GM10266 (cell line): ENCODE measurements around the gene PSMD3.
"Not testable (repeated sequence)": the region's sequence is repeated elsewhere in the genome, so short reads cannot be mapped to it uniquely, and the experiment has no call there.

ENCODE experiments used
- DNase-seq: peaks from one replicate; pipeline ENCODE4 v3.0.0; 2012; ENCODE audit errors: extremely low spot score
- TF ChIP-seq, protein P1 (sequence below): IDR thresholded peaks from 2 replicates; pipeline ENCODE4 v1.5.1; 2012; ENCODE audit warnings: mild to moderate bottlenecking, low read depth; ENCODE audit not compliant: control insufficient read depth, insufficient read depth; ENCODE audit errors: missing control alignments

PSMD3 gene

GRCh38 chr17:39997543-39997942 lies 16.9 kb downstream of the PSMD3 start:
- no peak for DNase-seq

DNA sequence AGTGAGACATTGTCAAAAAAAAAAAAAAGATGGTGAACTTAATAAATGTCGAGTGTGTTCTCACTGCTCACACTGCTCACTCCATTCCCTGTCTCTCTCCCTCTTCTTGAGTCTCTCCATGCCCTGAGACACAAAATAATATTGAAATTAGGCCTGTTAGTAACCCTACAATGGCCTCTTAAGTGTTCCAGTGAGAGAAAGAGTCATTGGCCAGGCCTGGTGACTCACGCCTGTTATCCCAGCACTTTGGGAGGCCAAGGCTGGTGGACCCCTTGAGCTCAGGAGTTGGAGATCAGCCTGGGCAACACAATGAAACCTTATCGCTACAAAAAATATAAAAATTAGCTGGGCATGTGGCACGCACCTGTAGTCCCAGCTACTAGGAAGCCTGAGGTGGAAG lies 18.5 kb downstream of the PSMD3 start:
- TF ChIP-seq, protein P1, sequence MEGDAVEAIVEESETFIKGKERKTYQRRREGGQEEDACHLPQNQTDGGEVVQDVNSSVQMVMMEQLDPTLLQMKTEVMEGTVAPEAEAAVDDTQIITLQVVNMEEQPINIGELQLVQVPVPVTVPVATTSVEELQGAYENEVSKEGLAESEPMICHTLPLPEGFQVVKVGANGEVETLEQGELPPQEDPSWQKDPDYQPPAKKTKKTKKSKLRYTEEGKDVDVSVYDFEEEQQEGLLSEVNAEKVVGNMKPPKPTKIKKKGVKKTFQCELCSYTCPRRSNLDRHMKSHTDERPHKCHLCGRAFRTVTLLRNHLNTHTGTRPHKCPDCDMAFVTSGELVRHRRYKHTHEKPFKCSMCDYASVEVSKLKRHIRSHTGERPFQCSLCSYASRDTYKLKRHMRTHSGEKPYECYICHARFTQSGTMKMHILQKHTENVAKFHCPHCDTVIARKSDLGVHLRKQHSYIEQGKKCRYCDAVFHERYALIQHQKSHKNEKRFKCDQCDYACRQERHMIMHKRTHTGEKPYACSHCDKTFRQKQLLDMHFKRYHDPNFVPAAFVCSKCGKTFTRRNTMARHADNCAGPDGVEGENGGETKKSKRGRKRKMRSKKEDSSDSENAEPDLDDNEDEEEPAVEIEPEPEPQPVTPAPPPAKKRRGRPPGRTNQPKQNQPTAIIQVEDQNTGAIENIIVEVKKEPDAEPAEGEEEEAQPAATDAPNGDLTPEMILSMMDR, result no peak
- DNase-seq, result no peak

More at GRCh38 chr17:39997543-39997942, 16.9 kb downstream of the PSMD3 start:
- TF ChIP-seq, protein P1, result no peak

DNA sequence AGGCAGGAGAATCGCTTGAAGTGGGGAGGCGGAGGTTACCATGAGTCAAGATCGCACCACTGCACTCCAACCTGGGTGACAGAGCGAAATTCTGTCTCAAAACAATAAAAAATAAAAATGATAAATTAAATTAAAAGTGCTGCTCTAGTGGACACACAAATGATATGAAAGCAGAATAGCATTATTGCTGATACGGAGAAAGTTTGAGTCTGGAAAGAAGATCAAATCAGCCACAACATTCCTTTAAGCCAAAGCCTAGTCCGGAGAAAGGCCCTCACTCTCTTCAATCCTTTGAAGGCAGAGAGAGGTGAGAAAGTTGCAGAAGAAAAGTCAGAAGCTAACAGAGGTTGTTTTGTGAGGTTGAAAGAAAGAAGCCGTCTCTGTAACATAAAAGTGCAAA lies 19.6 kb downstream of the PSMD3 start:
- TF ChIP-seq, protein P1, result no peak
- DNase-seq, result no peak

DNA sequence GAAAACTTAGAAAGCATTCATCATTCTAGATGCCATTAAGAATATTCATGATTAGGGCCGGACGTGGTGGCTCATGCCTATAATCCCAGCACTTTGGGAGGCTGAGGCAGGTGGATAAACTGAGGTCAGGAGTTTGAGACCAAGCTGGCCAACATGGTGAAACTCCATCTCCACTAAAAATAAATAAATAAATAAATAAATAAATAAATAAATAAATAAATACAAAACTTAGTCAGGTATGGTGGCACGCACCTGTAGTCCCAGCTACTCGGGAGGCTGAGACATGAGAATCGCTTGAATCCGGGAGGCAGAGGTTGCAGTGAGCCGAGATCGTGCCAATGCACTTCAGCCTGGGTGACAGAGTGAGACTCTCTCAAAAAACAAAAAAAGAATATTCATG lies 20.7 kb downstream of the PSMD3 start:
- not testable (repeated sequence) for DNase-seq

GRCh38 chr17:40004072-40004471 lies 23.5 kb downstream of the PSMD3 start:
- DNase-seq, result no peak
- TF ChIP-seq, protein P1, result no peak

GRCh38 chr17:40004712-40005111 lies 24.1 kb downstream of the PSMD3 start:
- TF ChIP-seq, protein P1, result no peak
- DNase-seq, result no peak

DNA sequence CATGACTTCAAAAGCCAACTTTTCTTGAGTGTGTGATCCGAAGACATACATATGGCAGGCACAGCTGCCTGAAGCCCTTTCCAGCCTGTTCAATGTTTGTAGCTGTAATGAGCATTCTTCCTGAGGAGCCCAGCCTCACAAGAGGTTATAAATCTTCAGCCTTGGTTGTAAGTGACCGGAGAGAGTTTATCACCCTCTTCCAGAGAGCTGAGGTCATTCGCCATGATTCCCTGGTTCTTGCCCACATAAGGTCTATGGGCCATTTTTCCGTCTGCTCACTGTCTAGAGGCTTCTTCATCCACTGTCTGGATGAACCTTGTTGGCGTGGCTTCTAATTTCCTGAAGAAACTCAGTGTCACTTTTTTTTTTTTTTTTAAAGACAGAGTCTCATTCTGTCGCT lies 24.9 kb downstream of the PSMD3 start:
- DNase-seq, result no peak
- TF ChIP-seq, protein P1, result no peak

DNA sequence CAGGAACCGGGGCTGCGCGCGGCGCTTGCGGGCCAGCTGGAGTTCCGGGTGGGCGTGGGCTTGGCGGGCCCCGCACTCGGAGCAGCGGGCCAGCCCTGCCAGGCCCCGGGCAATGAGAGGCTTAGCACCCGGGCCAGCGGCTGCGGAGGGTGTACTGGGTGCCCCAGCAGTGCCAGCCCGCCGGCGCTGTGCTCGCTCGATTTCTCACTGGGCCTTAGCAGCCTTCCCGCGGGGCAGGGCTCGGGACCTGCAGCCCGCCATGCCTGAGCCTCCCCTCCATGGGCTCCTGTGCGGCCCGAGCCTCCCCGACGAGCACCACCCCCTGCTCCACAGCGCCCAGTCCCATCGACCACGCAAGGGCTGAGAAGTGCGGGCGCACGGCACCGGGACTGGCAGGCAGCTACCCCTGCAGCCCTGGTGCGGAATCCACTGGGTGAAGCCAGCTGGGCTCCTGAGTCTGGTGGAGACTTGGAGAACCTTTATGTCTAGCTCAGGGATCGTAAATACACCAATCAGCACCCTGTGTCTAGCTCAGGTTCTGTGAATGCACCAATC lies 30.4 kb downstream of the PSMD3 start:
- not testable (repeated sequence) for DNase-seq

DNA sequence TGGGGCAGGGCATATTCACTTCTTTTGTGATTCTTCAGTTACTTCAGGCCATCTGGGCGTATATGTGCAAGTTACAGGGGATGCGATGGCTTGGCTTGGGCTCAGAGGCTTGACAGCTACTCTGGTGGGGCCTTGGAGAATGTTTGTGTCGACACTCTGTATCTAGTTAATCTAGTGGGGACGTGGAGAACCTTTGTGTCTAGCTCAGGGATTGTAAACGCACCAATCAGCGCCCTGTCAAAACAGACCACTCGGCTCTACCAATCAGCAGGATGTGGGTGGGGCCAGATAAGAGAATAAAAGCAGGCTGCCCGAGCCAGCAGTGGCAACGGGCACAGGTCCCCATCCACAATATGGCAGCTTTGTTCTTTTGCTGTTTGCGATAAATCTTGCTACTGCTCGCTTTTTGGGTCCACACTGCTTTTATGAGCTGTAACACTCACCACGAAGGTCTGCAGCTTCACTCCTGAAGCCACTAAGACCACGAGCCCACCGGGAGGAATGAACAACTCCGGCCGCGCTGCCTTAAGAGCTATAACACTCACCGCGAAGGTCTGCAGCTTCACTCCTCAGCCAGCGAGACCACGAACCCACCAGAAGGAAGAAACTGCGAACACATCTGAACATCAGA lies 31.5 kb downstream of the PSMD3 start:
- not testable (repeated sequence) for DNase-seq
